ENCODE data around the gene SLC38A8. TPM values are rescaled to one million over a fixed set of nuclear protein-coding genes. Genes with fewer than 3 reads are reported as not detected.

The SLC38A8 gene
- total RNA-seq, result not detected in 2 replicates

GRCh38 chr16:84042308-84042878 is at the start of gene SLC38A8:
TSS of gene SLC38A8 (minus strand) at chr16:84042795. CDS start at chr16:84042157, 638 bp downstream.
- peaks cover 63% of the 10 kb centered on the region for H3K27me3 ChIP-seq (ENCODE audit: control insufficient read depth, insufficient read depth, low read length)
- no peak within 1 kb of the TSS for H3K4me3 ChIP-seq (ENCODE audit: low read depth, low read length)
- no peaks in the 10 kb centered on the region for H3K36me3 ChIP-seq (ENCODE audit: control insufficient read depth, insufficient read depth, low read length)
- TF ChIP-seq CTCF (IDR thresholded peaks at IDR 0.05; ENCODE audit: insufficient read depth, low read length, poor library complexity, severe bottlenecking), result no peak
- no peak for DNase-seq (ENCODE audit: low read depth)

DNA sequence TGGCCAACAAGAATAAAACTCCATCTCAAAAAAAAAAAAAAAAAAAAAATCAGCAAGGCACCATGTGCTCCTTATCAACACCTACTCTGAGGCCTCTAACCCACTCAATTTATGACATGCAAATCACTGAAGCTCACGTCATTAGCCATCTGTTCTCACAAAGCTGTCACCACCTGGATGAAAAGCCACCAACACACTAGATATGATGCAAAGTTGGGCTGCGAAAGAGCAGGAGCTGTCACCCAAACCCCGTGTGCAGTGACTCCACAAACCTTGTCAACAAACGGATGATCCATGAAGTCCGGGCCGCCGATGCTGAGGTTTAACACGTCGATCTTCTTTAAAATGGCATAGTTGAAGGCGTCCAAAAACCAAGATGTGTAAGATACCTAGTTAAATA is 48.9 kb upstream of the SLC38A8 start:
- no peak for DNase-seq (ENCODE audit: low read depth)
- Histone ChIP-seq H3K36me3 (ENCODE audit: control insufficient read depth, insufficient read depth, low read length) (peaks cover 2% of the 10 kb centered on the region), H3K4me3 (ENCODE audit: low read depth, low read length) (no peak overlapping the region), H3K27me3 (ENCODE audit: control insufficient read depth, insufficient read depth, low read length) (no peaks in the 10 kb centered on the region)
- no peak for TF ChIP-seq CTCF (IDR thresholded peaks at IDR 0.05; ENCODE audit: insufficient read depth, low read length, poor library complexity, severe bottlenecking)

- no peak overlapping the region for H3K4me3 ChIP-seq (ENCODE audit: low read depth, low read length)
- H3K36me3 ChIP-seq (ENCODE audit: control insufficient read depth, insufficient read depth, low read length), result peaks cover 2% of the 10 kb centered on the region
- H3K27me3 ChIP-seq (ENCODE audit: control insufficient read depth, insufficient read depth, low read length), result no peaks in the 10 kb centered on the region
- no peak for TF ChIP-seq CTCF (IDR thresholded peaks at IDR 0.05; ENCODE audit: insufficient read depth, low read length, poor library complexity, severe bottlenecking)
- no peak for DNase-seq (ENCODE audit: low read depth)
Measured at GRCh38 chr16:84090211-84090610, 47.6 kb upstream of the SLC38A8 start.

- no peak for TF ChIP-seq CTCF (IDR thresholded peaks at IDR 0.05; ENCODE audit: insufficient read depth, low read length, poor library complexity, severe bottlenecking)
- Histone ChIP-seq H3K36me3 (ENCODE audit: control insufficient read depth, insufficient read depth, low read length) (peaks cover 2% of the 10 kb centered on the region), H3K4me3 (ENCODE audit: low read depth, low read length) (no peak overlapping the region), H3K27me3 (ENCODE audit: control insufficient read depth, insufficient read depth, low read length) (no peaks in the 10 kb centered on the region)
- DNase-seq (ENCODE audit: low read depth), result no peak
Measured at GRCh38 chr16:84088695-84089395, 46.2 kb upstream of the SLC38A8 start.

GRCh38 chr16:84087466-84088151 is 45.0 kb upstream of the SLC38A8 start:
- no peak overlapping the region for H3K4me3 ChIP-seq (ENCODE audit: low read depth, low read length)
- no peak for TF ChIP-seq CTCF (IDR thresholded peaks at IDR 0.05; ENCODE audit: insufficient read depth, low read length, poor library complexity, severe bottlenecking)
- DNase-seq (ENCODE audit: low read depth), result no peak
- no peaks in the 10 kb centered on the region for H3K27me3 ChIP-seq (ENCODE audit: control insufficient read depth, insufficient read depth, low read length)
- peaks cover 2% of the 10 kb centered on the region for H3K36me3 ChIP-seq (ENCODE audit: control insufficient read depth, insufficient read depth, low read length)
